Muscle layer of duodenum (tissue), 2 donors: ENCODE data around the gene ADM2.
"Not testable (repeated sequence)": the region's sequence is repeated elsewhere in the genome, so short reads cannot be mapped to it uniquely, and the experiment has no call there.

Experiments
- H3K27ac ChIP-seq: one replicate; pipeline ENCODE4 v1.7.0; 2013; ENCODE audit warnings: mild to moderate bottlenecking, low read length
- H3K27me3 ChIP-seq: one replicate; pipeline ENCODE4 v1.7.0; 2013; ENCODE audit warnings: low read depth, mild to moderate bottlenecking, control low read depth, low read length
- H3K36me3 ChIP-seq, 2 donors: one replicate each; pipeline ENCODE4 v1.7.0; 2013; ENCODE audit warnings: low read length in 2 of 2, control low read depth in 1 of 2, mild to moderate bottlenecking in 1 of 2; ENCODE audit not compliant: insufficient read depth in 2 of 2, control insufficient read depth in 1 of 2
- H3K4me1 ChIP-seq, 2 donors: one replicate each; pipeline ENCODE4 v1.7.0; 2013; ENCODE audit warnings: low read length in 2 of 2, mild to moderate bottlenecking in 2 of 2, control low read depth in 1 of 2, moderate library complexity in 1 of 2; ENCODE audit not compliant: insufficient read depth in 2 of 2, control insufficient read depth in 1 of 2
- H3K4me3 ChIP-seq, 2 donors: one replicate each; pipeline ENCODE4 v1.7.0; 2013; ENCODE audit warnings: low read length in 2 of 2, low read depth in 1 of 2, mild to moderate bottlenecking in 1 of 2
- H3K9me3 ChIP-seq, 2 donors: one replicate each; pipeline ENCODE4 v1.7.0; 2013; ENCODE audit warnings: low read length in 2 of 2, control low read depth in 1 of 2, mild to moderate bottlenecking in 1 of 2; ENCODE audit not compliant: control insufficient read depth in 1 of 2
- donor health status: healthy.

Gene ADM2

GRCh38 chr22:50517495-50518260 is 36.3 kb downstream of the ADM2 start:
- no peaks in the 10 kb centered on the region for H3K9me3 ChIP-seq
- H3K4me1 ChIP-seq: no peaks in the 10 kb centered on the region
- no peak overlapping the region for H3K27ac ChIP-seq
- no peak overlapping the region for H3K4me3 ChIP-seq
- no peaks in the 10 kb centered on the region for H3K27me3 ChIP-seq
- peaks cover 28 to 51% of the 10 kb centered on the region in 2 donors for H3K36me3 ChIP-seq

- no peaks in the 10 kb centered on the region for H3K27me3 ChIP-seq
- no peaks in the 10 kb centered on the region for H3K9me3 ChIP-seq
- H3K4me3 ChIP-seq: no peak overlapping the region
- peaks cover 28 to 59% of the 10 kb centered on the region in 2 donors for H3K36me3 ChIP-seq
- no peak overlapping the region for H3K27ac ChIP-seq
- H3K4me1 ChIP-seq: no peaks in the 10 kb centered on the region
Observed at GRCh38 chr22:50518606-50519005, 37.3 kb downstream of the ADM2 start.

DNA sequence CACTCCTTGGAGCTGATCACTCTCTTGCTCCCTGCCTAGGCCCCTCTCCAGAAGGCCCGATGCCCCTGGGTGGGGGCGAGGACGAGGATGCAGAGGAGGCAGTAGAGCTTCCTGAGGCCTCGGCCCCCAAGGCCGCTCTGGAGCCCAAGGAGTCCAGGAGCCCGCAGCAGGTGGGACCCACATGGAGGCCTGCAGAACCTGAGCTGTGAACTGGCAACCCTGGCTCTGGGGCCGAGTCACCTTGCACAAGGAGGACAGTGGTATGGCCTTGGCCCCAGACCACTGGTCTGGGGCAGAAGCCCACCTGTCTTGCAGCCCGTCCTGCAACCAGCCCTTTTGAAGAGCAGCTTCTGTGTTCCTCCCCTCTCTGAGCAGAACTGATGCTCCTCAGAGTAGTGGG is 37.8 kb downstream of the ADM2 start:
- Histone ChIP-seq H3K27me3 (no peaks in the 10 kb centered on the region), H3K4me3 (no peak overlapping the region), H3K27ac (no peak overlapping the region), H3K36me3 (peaks cover 28 to 59% of the 10 kb centered on the region in 2 donors), H3K9me3 (no peaks in the 10 kb centered on the region), H3K4me1 (peaks cover 0 to 5% of the 10 kb centered on the region in 2 donors)

DNA sequence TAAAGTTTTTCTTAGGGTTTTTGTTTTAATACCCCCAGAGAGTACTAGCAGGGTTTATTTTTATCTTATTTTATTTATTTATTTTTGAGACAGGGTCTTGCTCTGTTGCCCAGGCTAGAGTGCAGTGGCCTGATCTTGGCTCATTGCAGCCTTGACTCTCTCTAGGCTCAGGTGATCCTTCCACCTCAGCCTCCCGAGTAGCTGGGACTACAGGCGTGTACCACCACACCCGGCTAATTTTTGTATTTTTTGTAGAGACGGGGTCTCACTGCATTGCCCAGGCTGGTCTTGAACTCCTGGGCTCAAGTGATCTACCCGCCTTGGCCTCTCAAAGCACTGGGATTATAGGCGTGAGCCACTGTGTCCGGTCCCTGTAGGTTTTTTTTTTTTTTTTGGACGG is 38.8 kb downstream of the ADM2 start:
- H3K27ac ChIP-seq, H3K9me3 ChIP-seq, H3K27me3 ChIP-seq, H3K4me3 ChIP-seq: not testable (repeated sequence)
- Histone ChIP-seq H3K4me1 (peaks cover 6 to 14% of the 10 kb centered on the region in 2 donors), H3K36me3 (peaks cover 28 to 59% of the 10 kb centered on the region in 2 donors)

DNA sequence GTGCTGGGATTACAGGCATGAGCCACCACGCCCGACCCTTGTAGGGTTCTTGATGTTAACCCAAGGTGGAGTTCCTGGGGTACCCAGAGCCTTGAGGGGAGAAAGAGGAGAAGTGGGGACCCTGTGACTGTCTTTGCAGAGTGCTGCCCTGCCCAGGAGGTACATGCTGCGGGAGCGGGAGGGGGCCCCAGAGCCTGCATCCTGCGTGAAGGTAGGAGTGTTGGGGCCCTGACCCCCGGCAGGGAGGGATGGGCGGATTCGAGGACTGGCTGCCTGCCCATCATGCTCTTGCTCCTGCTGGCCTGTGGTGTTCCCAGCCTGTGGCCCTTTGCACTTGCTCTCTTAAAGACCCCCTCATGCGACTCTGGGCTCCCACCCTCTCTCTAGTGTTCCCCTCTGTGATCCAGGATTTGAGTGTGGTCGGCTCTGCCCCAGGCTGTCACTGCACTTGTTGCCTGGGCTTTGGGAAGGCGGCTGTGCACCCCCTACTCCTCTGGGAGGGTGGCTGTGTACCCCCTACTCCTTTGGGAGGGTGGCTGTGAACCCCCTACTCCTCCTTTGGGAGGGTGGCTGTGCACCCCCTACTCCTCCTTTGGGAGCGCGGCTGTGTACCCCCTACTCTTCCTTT is 39.6 kb downstream of the ADM2 start:
- H3K4me1 ChIP-seq: peaks cover 6 to 14% of the 10 kb centered on the region in 2 donors
- no peaks in the 10 kb centered on the region for H3K9me3 ChIP-seq
- no peak overlapping the region for H3K4me3 ChIP-seq
- peaks cover 28 to 59% of the 10 kb centered on the region in 2 donors for H3K36me3 ChIP-seq
- no peaks in the 10 kb centered on the region for H3K27me3 ChIP-seq
- H3K27ac ChIP-seq: no peak overlapping the region

DNA sequence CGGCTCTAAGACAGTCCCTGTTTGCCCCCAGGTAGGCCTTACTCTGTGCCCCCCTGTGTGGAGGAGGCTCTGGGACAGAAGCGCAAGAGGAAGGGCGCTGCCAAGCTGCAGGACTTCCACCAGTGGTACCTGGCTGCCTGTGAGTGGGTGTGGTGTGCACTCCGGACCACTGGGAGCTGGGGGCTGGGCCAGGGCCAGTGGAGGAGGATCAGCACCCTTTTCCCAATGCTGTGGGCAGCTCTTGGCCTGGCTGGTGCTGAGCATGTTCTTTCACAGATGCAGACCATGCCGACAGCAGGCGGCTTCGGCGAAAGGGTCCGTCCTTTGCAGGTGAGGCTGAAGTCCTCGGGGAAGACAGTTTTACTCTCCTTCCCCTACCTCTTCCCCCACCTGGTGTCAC is 40.4 kb downstream of the ADM2 start:
- no peak overlapping the region for H3K4me3 ChIP-seq
- H3K4me1 ChIP-seq: peaks cover 6 to 21% of the 10 kb centered on the region in 2 donors
- H3K27me3 ChIP-seq: no peaks in the 10 kb centered on the region
- H3K9me3 ChIP-seq: no peaks in the 10 kb centered on the region
- H3K36me3 ChIP-seq: peaks cover 22 to 56% of the 10 kb centered on the region in 2 donors
- no peak overlapping the region for H3K27ac ChIP-seq

DNA sequence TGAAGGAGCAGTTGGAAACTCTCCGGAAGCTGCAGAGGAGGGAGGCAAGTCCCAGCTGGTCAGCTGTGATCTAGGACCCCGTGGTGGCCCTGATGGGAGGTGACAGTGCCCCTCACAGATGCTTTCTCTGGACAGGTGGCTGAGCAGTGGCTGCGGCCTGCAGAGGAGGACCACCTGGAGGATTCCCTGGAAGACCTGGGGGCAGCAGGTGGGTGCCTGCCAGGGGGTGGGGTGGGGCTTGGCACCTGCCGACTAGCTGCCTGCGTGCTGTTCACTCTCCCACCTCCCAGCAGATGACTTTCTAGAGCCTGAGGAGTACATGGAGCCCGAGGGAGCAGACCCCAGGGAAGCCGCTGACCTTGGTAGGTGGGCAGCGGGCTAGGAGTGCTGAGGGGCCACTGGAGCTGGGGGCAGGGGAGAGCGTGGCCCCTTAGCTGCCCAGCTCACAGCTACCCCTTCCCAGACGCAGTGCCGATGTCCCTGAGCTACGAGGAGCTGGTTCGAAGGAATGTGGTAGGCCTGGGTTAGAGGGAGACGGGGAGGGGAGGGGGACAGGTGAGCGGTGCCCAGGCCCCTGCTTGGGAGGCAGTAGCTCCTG is 41.0 kb downstream of the ADM2 start:
- H3K9me3 ChIP-seq: no peaks in the 10 kb centered on the region
- H3K4me1 ChIP-seq: peaks cover 6 to 27% of the 10 kb centered on the region in 2 donors
- no peak overlapping the region for H3K4me3 ChIP-seq
- H3K27ac ChIP-seq: no peak overlapping the region
- peaks cover 20 to 50% of the 10 kb centered on the region in 2 donors for H3K36me3 ChIP-seq
- H3K27me3 ChIP-seq: no peaks in the 10 kb centered on the region

- H3K4me3 ChIP-seq: no peak overlapping the region
- no peaks in the 10 kb centered on the region for H3K9me3 ChIP-seq
- H3K27ac ChIP-seq: no peak overlapping the region
- peaks cover 13 to 44% of the 10 kb centered on the region in 2 donors for H3K36me3 ChIP-seq
- H3K4me1 ChIP-seq: peaks cover 6 to 31% of the 10 kb centered on the region in 2 donors
- no peaks in the 10 kb centered on the region for H3K27me3 ChIP-seq
Observed at GRCh38 chr22:50522806-50523438, 41.6 kb downstream of the ADM2 start.

GRCh38 chr22:50523458-50523805 is 42.1 kb downstream of the ADM2 start:
- no peaks in the 10 kb centered on the region for H3K27me3 ChIP-seq
- H3K9me3 ChIP-seq: no peaks in the 10 kb centered on the region
- no peak overlapping the region for H3K4me3 ChIP-seq
- peaks cover 9 to 31% of the 10 kb centered on the region in 2 donors for H3K4me1 ChIP-seq
- no peak overlapping the region for H3K27ac ChIP-seq
- peaks cover 16 to 38% of the 10 kb centered on the region in 2 donors for H3K36me3 ChIP-seq

DNA sequence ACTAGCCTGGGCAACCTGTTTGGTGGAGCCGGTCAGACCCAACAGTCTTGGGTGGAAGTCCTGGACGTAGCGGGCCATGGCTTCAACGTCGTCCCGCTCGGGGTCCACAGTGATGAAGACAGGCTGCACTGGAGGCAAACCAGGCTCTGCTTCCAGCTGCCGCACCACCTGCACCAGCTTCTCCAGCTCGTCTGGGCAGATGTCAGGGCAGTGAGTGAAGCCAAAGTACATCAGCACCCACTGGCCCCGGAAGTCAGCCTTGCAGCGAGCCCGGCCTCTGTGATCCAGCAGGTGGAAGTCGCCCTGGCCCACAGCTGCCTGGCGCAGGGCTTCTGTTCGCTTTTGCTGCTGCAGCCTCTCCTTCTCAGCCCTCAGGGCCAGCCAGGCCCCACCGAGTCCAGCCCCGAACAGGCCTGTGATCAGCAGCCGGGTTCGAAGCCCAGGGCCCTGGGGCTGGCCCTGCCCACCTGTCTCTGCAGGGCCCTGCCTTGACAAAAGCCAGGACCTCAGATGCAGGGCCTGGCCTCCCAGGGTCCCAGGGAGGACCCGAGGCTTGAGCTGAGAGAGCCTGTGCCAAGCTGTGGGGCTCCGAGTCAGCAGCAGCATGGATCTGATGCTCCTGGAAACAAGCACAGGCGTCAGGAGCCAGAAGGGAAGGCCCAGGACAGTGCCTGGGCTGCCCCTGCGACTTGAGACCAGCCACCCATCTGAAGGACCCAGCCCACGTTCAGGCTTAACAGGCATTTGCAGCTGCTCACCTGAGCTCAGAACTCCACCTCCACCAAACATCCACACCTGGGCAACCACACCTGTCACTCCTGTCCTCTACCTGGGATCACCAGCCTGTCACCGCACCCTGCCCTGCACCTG is 42.7 kb downstream of the ADM2 start:
- peak overlapping the region; percentile 60 for H3K27ac ChIP-seq
- H3K4me3 ChIP-seq: peak overlapping the region; percentile 67 to 82
- no peaks in the 10 kb centered on the region for H3K9me3 ChIP-seq
- peaks cover 10 to 31% of the 10 kb centered on the region in 2 donors for H3K4me1 ChIP-seq
- H3K36me3 ChIP-seq: peaks cover 16 to 32% of the 10 kb centered on the region in 2 donors
- H3K27me3 ChIP-seq: no peaks in the 10 kb centered on the region
